OCI-LY1 (cell line): ENCODE results near the gene ZPR1.

Source experiments
- CTCF ChIP-seq: fragments of 200-600 bp; sonication (generic), shearing (Covaris generic); IDR thresholded peaks from 2 replicates; pipeline ENCODE4 v1.5.1; 2017; ENCODE audit warnings: mild to moderate bottlenecking, antibody characterized with exemption, low read length, moderate library complexity, mixed read lengths
- EZH2 ChIP-seq: fragments of 200-600 bp; sonication (generic), shearing (Covaris generic); IDR thresholded peaks from 2 replicates; pipeline ENCODE4 v1.8.0; 2017; ENCODE audit warnings: borderline replicate concordance, mixed run types, mild to moderate bottlenecking, antibody characterized with exemption, low read length, moderate library complexity, mixed read lengths

GRCh38 chr11:116791813-116792143 is 4.0 kb upstream of the ZPR1 start, which contains the start of gene APOA5:
- TF ChIP-seq CTCF (no peak), EZH2 (no peak)
